HG03064 (cell line): ENCODE measurements around the gene ZNF385A.

Experiments used
- ATAC-seq: cut with Tn5 transposase; IDR thresholded peaks from one replicate; pipeline ENCODE4 v1.9.1; 2021; ENCODE audit warnings: low read depth; ENCODE audit not compliant: unreplicated experiment

ZNF385A gene

GRCh38 chr12:54416687-54417603, 32.4 kb upstream of the ZNF385A start:
- no peak for ATAC-seq

DNA sequence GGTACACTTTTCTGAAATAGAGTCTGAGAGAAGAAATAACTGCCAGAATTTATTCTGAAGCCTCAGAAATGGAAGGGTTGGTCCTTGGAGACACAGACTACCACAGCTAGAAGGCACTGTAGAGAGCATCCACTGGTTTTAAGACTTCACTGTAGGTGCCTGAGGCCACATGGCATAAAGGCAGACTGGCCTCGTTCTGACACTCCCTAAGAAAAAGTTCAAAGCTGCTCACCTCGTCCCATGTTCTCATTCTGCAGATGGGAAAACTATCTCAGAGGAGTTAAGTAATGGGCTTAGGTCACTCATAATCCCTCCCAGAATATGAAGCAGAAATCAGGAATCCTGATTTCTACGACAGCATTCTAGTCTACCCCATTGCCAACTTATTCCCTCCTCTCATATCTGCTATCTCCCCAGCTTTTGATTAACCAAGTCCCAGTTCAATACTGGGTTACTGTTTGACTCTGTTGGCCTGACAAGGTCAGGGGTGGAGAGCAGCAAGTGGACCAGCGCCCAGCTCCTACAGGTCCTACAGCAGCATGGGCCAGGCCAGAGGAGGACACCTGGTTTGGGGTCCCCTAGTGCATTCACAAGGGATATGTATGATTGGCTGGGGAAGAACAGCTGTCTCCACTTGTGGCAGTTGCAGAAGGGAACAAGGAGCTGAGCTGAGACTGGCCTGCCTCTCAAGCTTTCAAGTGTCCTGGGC, 30.8 kb upstream of the ZNF385A start:
- ATAC-seq = no peak

GRCh38 chr12:54413284-54414190, 29.0 kb upstream of the ZNF385A start:
- no peak for ATAC-seq

- ATAC-seq = no peak
These were observed 28.3 kb upstream of the ZNF385A start for GRCh38 chr12:54412786-54413185.

- no peak for ATAC-seq
These were observed 27.8 kb upstream of the ZNF385A start for GRCh38 chr12:54412348-54412747.

DNA sequence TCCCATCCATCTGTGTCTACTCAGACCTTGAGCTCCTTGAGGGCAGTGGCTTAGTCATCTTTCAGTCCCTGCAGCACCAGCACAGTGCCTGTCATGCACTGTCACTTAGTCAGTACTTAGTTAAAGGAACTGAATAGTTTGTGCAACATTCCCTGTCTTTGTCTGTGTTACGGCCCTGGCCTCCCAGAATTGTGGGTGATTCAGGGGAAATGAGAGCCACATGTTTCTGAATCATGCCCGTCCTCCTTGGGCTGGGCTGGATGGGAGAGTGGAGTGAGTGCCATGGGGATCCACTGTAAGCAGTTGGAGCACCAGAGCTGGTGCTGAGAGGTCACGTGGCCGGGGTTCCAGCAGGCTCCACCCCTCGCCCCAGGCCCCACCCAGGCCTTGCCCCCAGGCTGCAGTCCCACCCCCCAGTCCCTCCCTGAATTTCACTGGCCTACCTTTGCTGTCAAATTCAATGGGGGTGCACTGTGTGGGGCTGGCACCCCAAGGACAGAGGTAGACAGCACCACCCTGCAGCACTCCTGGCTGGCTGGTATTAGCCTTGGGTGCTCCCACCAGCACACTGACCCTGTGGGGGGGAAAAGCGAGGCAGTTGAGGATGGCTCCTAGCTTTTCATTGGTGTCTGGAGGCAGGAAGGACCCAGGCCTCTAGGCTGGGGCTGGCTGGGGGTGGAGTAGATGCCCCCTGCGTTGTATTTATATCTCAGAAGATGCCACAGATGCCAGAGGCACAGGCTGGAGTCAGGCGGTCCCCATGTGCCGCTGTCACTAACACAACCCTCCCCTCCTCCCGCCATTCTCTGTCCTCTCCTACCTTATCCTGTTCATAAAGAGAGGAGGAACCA, 27.1 kb upstream of the ZNF385A start:
- no peak for ATAC-seq

- ATAC-seq = no peak
These were observed 24.7 kb upstream of the ZNF385A start for GRCh38 chr12:54409267-54409666.

DNA sequence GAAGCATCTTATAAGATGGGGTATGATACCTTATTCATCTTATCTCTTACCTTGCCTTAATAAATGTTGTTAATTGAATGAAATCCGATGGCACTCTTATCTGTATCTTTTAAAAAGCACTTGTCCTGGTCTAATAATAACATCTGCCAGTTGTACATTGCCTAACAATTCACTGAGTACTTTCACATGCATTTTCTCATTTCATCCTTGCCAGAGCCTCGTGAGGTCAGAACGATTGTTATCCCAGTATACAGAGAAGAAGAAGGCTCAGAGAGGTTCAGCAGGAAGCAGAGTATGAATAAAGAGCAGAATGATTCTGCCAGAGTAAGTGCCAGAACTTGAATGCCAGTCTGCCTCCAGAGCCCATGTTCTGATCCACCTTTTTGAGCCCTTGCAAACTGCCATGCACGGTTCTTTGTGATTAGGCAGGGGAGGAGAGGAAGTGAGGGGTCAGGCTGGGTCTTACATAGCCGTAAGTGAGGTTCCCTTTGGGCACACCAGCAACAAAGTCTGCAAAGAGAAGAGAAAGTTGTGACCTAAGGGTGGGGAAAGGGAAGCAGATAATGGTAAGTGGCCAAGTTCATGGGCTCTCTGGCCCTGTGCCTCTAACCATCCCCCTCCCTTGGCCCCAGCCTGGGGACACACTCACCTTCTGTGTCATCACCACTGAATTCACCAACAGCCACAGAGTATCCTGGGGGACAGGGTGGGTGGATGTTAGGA, 22.8 kb upstream of the ZNF385A start:
- no peak for ATAC-seq

DNA sequence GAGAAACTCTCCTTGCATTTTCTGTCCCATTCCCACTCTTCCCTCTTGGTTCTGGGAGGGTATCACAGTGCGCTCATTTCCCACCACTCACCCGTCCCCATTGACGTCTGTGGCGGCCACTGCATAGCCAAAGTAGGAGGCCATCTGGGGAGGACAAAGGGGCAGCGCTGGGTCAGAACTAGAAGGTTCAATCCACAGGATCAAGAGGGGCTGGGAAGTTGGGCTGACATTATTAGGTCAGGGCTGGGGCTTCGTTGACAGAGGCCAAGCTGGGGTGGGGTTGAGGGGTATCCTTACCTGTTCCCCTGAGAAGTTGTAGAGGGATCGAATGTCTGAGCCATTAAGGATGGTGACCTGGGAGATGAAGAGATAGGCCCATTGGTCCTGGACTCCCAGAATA, 21.0 kb upstream of the ZNF385A start:
- no peak for ATAC-seq

- no peak for ATAC-seq
These were observed 20.6 kb upstream of the ZNF385A start for GRCh38 chr12:54405106-54405505.

DNA sequence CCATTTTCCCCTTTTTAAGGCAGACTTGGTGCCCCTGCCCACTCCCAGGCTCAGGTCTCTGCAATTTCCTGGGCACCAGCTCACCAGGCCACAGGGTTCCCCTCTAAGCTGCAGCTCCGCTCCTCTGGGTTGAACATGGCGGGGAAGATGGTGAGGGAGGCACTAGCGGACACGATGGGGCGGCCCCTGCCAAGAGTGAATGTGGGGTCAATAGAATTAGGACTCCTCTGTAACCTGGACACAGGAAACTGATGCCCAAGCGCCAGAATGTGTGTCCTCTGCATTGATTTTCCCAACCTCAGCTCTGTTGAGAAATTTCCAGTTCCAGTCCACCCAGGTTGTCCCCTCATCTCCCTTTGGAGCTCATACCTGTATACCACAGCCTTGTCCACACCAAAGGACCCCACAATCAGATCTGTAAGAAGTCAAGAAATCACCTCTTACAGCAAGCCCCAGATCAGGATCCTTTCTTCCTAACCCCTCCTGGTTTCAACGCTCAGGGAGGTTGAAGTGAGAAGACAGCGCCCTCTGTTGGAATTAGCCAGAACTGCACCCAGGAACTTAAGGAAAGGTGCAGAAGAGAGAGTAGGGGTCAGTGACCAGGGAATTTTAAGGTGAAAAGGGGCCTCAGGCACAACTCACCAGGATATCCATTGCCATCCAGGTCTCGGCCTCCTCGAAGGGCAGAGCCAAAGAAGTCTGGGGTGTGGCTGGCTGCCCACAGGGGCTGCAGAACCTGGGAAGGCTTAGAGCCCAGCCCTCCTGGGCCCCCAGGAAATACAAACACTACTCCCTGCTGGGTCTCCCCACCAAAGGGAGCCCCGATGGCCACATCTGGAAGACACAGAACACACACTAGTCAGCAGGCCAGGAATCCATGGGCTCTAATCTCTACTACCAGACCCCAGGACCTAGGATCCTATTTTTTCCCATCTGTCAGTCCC, 19.8 kb upstream of the ZNF385A start:
- ATAC-seq = no peak

GRCh38 chr12:54401119-54401518, 16.6 kb upstream of the ZNF385A start:
- ATAC-seq = no peak

DNA sequence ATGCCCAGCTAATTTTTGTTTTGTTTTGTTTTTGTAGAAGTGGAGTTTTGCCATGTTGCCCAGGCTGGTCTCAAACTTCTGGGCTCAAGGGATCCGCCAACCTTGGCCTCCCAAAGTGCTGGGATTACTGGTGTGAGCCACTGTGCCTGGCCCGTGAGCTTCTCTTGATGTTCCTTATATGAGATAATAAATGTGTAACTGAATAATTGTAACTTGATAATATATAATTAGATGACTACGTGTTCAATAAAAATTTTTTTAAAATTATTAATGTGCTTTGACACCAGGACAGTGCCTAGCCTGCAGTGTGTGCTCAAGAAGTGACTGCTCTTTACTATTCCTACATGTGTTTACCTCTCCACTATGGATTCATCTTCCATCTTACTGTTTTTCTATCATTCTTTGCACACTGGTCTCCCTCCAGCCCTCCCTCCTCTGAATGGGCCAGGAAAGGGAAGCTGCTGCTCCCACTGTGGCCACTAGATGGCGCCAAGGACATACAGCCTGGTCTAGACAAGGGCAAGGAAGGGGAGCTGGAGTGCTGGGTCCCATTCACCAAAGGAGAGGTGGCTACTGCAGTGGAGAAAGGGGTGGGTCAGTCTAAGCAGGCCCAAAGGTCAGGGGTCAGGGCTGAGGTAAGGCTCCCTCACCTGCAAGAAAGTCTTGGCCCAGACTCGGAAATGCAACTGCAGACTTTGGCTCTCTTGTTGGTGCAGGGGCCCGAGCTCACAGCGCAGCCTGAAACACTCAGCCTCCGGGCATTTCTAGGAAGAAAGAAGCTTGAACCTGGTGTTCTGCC, 14.7 kb upstream of the ZNF385A start:
- ATAC-seq = no peak

DNA sequence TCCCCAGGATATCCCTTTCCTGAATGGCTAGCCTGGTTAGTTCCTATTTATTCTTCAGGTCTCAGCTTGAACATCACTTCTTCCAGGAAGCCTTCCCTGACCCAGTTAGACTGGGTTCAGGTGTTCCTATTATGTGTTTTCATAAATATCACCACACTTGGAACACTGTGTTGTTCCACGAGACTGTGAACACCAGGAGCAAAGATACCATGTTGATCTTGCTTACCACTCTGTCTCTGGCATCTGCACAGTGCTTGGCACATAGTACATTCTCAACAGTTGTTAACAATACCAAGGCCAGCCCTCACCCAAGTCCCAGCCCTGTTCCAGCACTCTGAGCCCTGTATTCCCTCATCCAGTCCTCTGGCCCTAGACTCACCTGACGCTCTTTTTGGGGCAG, 13.7 kb upstream of the ZNF385A start:
- no peak for ATAC-seq

GRCh38 chr12:54397157-54397556, 12.6 kb upstream of the ZNF385A start:
- ATAC-seq = no peak

GRCh38 chr12:54395545-54395944, 11.0 kb upstream of the ZNF385A start:
- no peak for ATAC-seq

DNA sequence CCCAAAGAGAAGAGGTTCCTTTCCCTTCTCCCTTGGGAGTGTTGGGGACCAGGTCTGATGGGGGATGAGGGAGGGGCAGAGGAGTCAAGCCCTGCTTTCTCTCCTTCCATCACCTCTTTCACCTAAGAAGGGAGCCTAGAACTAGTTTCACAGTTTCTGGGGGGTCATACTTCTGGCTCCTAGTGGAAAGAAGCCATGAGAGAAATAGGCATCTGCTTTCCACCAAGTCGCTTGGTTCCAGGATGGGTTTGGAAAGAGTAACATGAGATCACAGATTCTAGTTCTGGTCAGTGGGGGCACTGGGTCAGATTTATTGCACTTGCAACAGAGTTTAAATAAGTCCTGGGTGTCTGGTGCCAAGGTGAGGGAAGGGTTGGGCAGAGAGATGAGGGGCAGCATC, 10.5 kb upstream of the ZNF385A start:
- no peak for ATAC-seq
